ENCODE results near the gene HM13. TPM values are rescaled to one million over a fixed set of nuclear protein-coding genes. Genes with fewer than 3 reads are reported as not detected.
A peak's percentile ranks its signal among the peaks of the same experiment; 100 is the strongest.

HM13 gene
- total and polyA plus RNA-seq, 9 donors, result 30.2 to 158 (median 97.3) TPM

GRCh38 chr20:31605902-31606803, 91.9 kb downstream of the HM13 start:
- intact Hi-C loops (cut with DNase I), result loop anchor here in 2 of 4 donors (2.0 to 5.0 kb wide), 2 partner anchors 33 to 34 kb away; no protein-coding TSS in a partner anchor
- TF ChIP-seq CTCF (IDR thresholded peaks at IDR 0.05) (no peak), EP300 (IDR thresholded peaks at IDR 0.05) (no peak), POLR2A (IDR thresholded peaks at IDR 0.05) (no peak)
- peaks cover 4% of the 10 kb centered on the region for H3K4me1 ChIP-seq (ENCODE audit: insufficient read depth)
- no peaks in the 10 kb centered on the region for H3K9me3 ChIP-seq
- H3K36me3 ChIP-seq, result no peaks in the 10 kb centered on the region
- WGBS, 3 donors, result 3 to 5% (median 4%) methylated on average over 32 to 39 of the region's 39 CpGs
- H3K27me3 ChIP-seq, result no peaks in the 10 kb centered on the region
- H3K27ac ChIP-seq, result peak overlapping the region; percentile 70 to 73
- peak overlapping the region; percentile 41 for H3K4me3 ChIP-seq
- peak; percentile 32 to 59 (median 52) for DNase-seq

- peak in 1 of 5 donors; percentile 51 for DNase-seq
- intact Hi-C loops (cut with DNase I), result loop anchor here in 1 of 4 donors (5.0 kb wide), 1 partner anchor 35 kb away; no protein-coding TSS in a partner anchor
- 47 to 63% (median 52%) methylated on average over 7 to 8 of the region's 8 CpGs for WGBS, 3 donors
- Histone ChIP-seq H3K9me3 (no peaks in the 10 kb centered on the region), H3K27me3 (no peaks in the 10 kb centered on the region), H3K27ac (peak overlapping the region in 1 of 2 donors; percentile 70), H3K36me3 (no peaks in the 10 kb centered on the region), H3K4me1 (ENCODE audit: insufficient read depth) (peaks cover 4% of the 10 kb centered on the region), H3K4me3 (peak overlapping the region; percentile 41)
- TF ChIP-seq CTCF (IDR thresholded peaks at IDR 0.05) (no peak), EP300 (IDR thresholded peaks at IDR 0.05) (no peak), POLR2A (IDR thresholded peaks at IDR 0.05) (no peak)
Measured at GRCh38 chr20:31606804-31607639, 92.8 kb downstream of the HM13 start.

- WGBS, 3 donors, result 39 to 49% (median 45%) methylated on average over 9 of the region's 9 CpGs
- Histone ChIP-seq H3K4me3 (peak overlapping the region; percentile 31), H3K27me3 (no peaks in the 10 kb centered on the region), H3K9me3 (no peaks in the 10 kb centered on the region), H3K36me3 (no peaks in the 10 kb centered on the region), H3K4me1 (ENCODE audit: insufficient read depth) (peaks cover 7% of the 10 kb centered on the region), H3K27ac (peak overlapping the region in 1 of 2 donors; percentile 38)
- intact Hi-C loops (cut with DNase I), result loop anchor here in 1 of 4 donors (5.0 kb wide), 1 partner anchor 35 kb away; no protein-coding TSS in a partner anchor
- TF ChIP-seq EP300 (IDR thresholded peaks at IDR 0.05) (no peak), POLR2A (IDR thresholded peaks at IDR 0.05) (no peak), CTCF (IDR thresholded peaks at IDR 0.05) (no peak)
- no peak for DNase-seq
Measured at GRCh38 chr20:31607640-31608250, 93.5 kb downstream of the HM13 start.

All from ovary (tissue), 9 donors.